RPMI7951 (cell line): ENCODE data around the gene PPP6R1. TPM values are rescaled to one million over a fixed set of nuclear protein-coding genes. Genes with fewer than 3 reads are reported as not detected.

Experiments
- DNase-seq: peaks from one replicate; pipeline ENCODE4 v3.0.0-alpha.2; 2012; ENCODE audit warnings: low read depth
- total RNA-seq: library from RNA; depleted of rRNA; stranded (reverse); fragments of >200 nt; shearing (Covaris generic); gene quantifications from 2 replicates; pipeline ENCODE4 v1.2.3, GENCODE V29; 2014; rRNA removed

Gene PPP6R1
- total RNA-seq, 1 experiment from 2014 or later: 19.7 TPM

DNA sequence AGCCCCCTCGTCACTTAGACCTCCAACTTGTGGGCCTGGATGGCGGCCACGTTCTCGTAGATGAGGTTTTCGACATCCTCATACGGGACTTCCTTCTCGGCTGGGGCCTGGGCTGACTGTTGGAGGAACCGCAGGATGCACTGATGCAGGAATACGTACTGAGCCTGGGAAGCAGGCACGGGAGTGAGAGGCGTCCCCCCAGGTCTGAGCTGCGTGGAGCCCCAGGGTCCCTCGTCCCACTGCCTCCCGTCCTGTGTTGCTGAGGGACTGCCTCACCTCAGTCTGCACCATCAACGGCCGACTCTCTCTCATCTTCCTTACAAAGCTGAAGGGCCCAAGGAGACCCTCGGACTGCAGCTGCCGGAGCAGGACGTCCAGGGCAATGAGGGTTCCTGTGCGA is 77.1 kb downstream of the PPP6R1 start:
- DNase-seq: no peak

Other genes starting within 250 kb of the PPP6R1 start
- not detected in 2 replicates for gene GP6, start 220.8 kb downstream of the PPP6R1 start, total RNA-seq
- 5.2 and 7.3 TPM in 2 replicates for gene RDH13, start 195.9 kb downstream of the PPP6R1 start, total RNA-seq
- gene EPS8L1, start 183.1 kb downstream of the PPP6R1 start, total RNA-seq: 8.5 and 12.3 TPM in 2 replicates
- gene PPP1R12C, start 141.4 kb downstream of the PPP6R1 start, total RNA-seq: 22.3 and 31.0 TPM in 2 replicates
- 32.5 and 42.4 TPM in 2 replicates for gene TNNT1, start 109.8 kb downstream of the PPP6R1 start, total RNA-seq
- 0.48 and 0.78 TPM in 2 replicates for gene TNNI3, start 101.3 kb downstream of the PPP6R1 start, total RNA-seq
- gene DNAAF3, start 92.4 kb downstream of the PPP6R1 start, total RNA-seq: 1.4 and 1.6 TPM in 2 replicates
- gene SYT5, start 78.7 kb downstream of the PPP6R1 start, total RNA-seq: 0.10 and 0.36 TPM in 2 replicates
- gene PTPRH, start 49.5 kb downstream of the PPP6R1 start, total RNA-seq: 5.4 and 6.0 TPM in 2 replicates
- gene TMEM86B, start 30.3 kb downstream of the PPP6R1 start, total RNA-seq: 0.20 and 0.60 TPM in 2 replicates
- gene HSPBP1, start 21.1 kb upstream of the PPP6R1 start, total RNA-seq: 35.1 and 57.0 TPM in 2 replicates
- gene BRSK1, start 25.0 kb upstream of the PPP6R1 start, total RNA-seq: 1.1 and 1.2 TPM in 2 replicates
- not detected in 2 replicates for gene TMEM150B, start 66.3 kb upstream of the PPP6R1 start, total RNA-seq
- gene KMT5C, start 80.9 kb upstream of the PPP6R1 start, total RNA-seq: 4.1 and 5.6 TPM in 2 replicates
- 0.10 TPM in 1 of 2 replicates, not detected in the other for gene COX6B2, start 95.7 kb upstream of the PPP6R1 start, total RNA-seq
- gene GARIN5B, start 104.2 kb upstream of the PPP6R1 start, total RNA-seq: not detected in 2 replicates
- gene IL11, start 111.4 kb upstream of the PPP6R1 start, total RNA-seq: 5.6 and 8.4 TPM in 2 replicates
- gene TMEM190, start 117.8 kb upstream of the PPP6R1 start, total RNA-seq: not detected in 2 replicates
- not detected in 2 replicates for gene TMEM238, start 125.3 kb upstream of the PPP6R1 start, total RNA-seq
- gene RPL28, start 126.9 kb upstream of the PPP6R1 start, total RNA-seq: 457 and 492 TPM in 2 replicates
- 250 and 347 TPM in 2 replicates for gene UBE2S, start 148.8 kb upstream of the PPP6R1 start, total RNA-seq
- 0.12 TPM in 1 of 2 replicates, not detected in the other for gene SHISA7, start 184.3 kb upstream of the PPP6R1 start, total RNA-seq
- gene ISOC2, start 202.6 kb upstream of the PPP6R1 start, total RNA-seq: 81.9 and 120 TPM in 2 replicates
- not detected in 2 replicates for gene C19orf85, start 205.7 kb upstream of the PPP6R1 start, total RNA-seq
- 3.1 and 5.3 TPM in 2 replicates for gene ZNF628, start 217.6 kb upstream of the PPP6R1 start, total RNA-seq
- gene NAT14, start 226.2 kb upstream of the PPP6R1 start, total RNA-seq: 18.5 and 25.3 TPM in 2 replicates
- 3.2 and 3.6 TPM in 2 replicates for gene SSC5D, start 229.4 kb upstream of the PPP6R1 start, total RNA-seq